HL-60/S4 treated with phorbol 12-myristate 13-acetate at 8.2 ng/mL for 4 days and 3 days (cell line): ENCODE measurements around the gene NCAPD3.
"Not testable (repeated sequence)": the region's sequence is repeated elsewhere in the genome, so short reads cannot be mapped to it uniquely, and the experiment has no call there.

Source experiments
- in situ Hi-C: fragments of 300-500 bp; cut with MboI; formaldehyde crosslinking; loops from 2 replicates; pipeline ENCODE4 v1.15.0; 2022; ENCODE audit warnings: low sequenced_read_pairs

The NCAPD3 gene, protein sequence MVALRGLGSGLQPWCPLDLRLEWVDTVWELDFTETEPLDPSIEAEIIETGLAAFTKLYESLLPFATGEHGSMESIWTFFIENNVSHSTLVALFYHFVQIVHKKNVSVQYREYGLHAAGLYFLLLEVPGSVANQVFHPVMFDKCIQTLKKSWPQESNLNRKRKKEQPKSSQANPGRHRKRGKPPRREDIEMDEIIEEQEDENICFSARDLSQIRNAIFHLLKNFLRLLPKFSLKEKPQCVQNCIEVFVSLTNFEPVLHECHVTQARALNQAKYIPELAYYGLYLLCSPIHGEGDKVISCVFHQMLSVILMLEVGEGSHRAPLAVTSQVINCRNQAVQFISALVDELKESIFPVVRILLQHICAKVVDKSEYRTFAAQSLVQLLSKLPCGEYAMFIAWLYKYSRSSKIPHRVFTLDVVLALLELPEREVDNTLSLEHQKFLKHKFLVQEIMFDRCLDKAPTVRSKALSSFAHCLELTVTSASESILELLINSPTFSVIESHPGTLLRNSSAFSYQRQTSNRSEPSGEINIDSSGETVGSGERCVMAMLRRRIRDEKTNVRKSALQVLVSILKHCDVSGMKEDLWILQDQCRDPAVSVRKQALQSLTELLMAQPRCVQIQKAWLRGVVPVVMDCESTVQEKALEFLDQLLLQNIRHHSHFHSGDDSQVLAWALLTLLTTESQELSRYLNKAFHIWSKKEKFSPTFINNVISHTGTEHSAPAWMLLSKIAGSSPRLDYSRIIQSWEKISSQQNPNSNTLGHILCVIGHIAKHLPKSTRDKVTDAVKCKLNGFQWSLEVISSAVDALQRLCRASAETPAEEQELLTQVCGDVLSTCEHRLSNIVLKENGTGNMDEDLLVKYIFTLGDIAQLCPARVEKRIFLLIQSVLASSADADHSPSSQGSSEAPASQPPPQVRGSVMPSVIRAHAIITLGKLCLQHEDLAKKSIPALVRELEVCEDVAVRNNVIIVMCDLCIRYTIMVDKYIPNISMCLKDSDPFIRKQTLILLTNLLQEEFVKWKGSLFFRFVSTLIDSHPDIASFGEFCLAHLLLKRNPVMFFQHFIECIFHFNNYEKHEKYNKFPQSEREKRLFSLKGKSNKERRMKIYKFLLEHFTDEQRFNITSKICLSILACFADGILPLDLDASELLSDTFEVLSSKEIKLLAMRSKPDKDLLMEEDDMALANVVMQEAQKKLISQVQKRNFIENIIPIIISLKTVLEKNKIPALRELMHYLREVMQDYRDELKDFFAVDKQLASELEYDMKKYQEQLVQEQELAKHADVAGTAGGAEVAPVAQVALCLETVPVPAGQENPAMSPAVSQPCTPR (N-terminal part only)

DNA sequence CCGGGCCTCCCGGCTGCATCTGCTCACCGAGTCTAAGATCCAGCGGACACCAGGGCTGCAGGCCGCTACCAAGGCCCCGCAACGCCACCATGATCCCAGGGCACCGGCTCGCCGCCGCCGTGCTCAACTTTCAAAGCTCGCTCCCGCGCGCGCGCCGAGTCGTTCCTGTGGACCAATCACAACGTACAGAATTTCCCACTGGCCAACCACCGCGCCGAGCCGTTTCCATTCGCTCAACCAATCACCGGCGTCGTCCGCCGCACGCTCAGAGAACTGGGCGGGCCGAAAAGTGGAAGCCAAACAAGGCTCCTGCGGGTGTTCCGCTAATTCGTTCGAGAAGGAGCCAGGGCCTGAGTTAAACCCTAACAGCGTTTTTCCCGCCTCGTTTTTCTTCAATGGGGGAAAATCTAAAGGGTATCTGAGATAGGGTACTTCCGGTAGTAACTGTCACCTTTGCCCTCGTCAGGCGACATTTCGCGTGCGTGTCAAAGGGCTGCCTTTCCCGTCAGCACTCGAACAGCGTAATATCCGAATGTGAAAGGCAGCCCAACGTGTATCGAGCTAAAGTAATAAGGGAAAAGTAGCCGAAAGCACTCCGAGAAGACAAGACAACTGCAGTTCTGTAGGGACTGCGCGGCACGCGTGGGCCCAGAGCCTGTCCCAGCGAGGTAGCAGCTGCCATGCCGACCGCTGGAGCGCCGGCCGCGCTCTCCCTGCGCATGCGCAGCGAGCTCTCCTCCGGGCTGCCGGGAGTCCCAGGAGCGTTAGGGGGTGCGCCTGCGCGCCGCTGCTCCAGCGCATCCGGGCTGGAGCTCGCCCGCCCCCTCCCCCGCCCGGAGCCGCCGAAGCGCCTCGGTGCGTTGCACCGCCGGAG, at the start of gene NCAPD3, which contains the start of gene VPS26B:
Gene NCAPD3, minus strand, starts transcription at position 132 of the 874 bp plus-strand sequence. Its CDS starts 41 bp downstream, at position 91.
Gene VPS26B, plus strand, starts transcription at position 836 of the 874 bp plus-strand sequence. CDS start 452 bp downstream, outside the sequence.
- in situ Hi-C loops: no loop called here

DNA sequence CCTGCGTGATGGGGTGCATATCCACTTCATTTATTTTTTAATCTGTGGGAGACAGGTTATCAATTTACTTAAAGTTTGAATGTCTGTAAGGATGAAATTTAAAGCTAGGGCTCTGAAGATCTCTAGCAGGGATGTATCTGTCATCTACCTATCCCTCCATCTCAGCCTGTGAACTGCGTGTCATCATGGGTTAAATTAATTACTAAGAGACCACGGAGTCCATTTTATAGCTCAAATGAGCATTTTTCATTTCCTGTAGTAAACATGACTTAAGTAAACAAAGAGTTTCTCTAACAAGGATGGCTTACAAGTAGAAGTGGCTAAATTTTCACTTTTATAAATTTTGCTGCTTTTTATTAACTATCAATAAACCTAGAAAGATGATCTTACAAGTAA, 49.5 kb upstream of the NCAPD3 start:
- in situ Hi-C loops: no loop called here

DNA sequence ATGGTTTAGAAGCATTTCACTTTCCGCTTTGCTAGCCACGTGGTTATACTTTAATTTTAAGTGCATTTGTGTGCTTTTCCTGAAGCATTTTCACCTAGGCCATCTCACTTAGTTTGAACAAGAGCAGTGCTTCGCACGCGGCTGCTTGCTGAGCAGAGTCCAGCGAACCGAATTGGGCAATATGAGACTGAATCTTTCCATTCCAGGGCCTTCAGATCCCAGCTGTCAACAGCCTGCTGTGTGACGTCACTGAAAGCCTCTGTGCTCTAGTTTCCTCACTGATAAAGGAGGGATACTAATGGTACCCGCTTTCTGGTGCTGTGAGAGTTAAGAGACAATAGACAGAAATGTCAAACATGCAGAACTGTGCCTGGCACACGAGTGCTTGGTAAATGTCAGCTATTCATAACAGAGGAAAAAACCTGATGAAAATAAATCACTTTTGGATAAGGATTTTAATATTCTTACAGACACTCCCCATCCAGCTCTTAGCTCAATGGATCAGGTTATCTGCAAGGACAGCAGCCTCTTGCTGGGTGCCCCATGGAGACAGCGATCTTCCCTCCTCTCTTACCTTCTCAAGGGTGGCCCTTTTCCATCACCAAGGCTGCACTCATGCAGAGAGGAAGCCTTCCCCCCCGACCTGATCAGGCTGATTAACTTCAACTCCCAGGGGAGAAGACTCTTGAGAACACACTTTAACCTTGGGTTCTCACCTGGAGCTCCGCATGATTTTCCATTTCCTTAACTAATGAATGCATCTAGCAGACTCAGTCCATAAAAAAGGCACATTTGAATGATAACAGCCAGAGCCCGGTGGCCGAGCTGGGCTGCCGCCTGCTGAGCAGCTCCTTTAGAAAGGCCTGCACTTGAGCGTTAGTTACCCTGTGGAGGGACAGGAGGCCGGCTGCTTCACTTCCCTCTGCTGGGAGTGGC, 48.9 kb upstream of the NCAPD3 start:
- in situ Hi-C loops: no loop called here

DNA sequence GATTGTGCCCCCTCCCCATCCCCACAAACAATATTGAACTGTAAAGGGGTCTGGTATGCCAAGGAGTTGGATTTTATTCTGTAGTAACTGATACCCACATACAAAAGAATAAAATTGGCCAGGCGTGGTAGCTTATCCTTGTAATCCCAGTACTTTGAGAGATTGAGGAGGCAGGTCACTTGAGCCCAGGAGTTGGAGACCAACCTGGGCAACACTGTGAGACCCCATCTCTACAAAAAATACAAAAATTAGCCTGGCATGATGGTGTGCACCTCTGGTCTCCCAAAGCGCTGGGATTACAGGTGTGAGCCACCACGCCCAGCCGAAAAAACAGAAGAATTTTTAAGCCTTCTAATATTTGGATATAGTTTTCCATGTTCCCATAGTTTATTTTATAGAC, 48.2 kb upstream of the NCAPD3 start:
- in situ Hi-C loops: no loop called here

DNA sequence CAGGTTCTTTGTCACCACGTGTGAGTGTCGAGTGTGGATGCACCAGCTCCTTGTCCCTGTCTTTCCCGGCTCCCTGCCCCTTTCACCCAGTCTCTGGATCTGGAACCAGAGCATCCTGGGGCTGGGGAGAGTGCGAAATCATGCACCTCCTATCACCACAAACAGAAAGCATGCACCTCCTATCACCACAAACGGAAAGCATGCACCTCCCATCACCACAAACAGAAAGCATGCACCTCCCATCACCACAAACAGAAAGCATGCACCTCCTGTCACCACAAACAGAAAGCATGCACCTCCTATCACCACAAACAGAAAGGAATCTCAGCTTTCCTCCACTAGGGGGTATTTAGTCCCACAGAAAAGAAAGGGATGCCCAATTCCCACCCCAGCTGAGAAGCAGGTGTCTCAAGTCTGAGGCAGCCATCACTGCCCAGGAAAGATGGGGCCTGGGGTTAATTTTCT, 46.5 kb upstream of the NCAPD3 start:
- in situ Hi-C loops: no loop called here

DNA sequence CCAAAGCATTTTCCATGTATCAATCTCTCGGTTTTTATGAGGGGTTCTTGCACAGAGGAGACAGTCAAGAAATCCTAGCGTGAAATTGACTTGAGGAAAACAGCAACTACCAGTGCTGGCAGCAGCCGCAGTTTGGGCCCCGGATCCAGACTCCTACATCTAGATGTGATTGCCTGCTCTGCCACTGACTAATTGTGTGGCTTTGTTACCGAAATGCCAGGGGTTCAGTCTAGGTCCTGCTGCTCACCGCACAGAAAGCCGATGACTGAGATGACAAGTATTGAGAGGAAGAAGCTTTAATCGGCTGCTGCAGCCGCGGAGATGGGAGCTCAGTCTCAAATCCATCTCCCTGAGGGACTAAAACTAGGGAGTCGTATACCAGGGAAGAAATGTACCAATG, 44.2 kb upstream of the NCAPD3 start:
- in situ Hi-C loops: no loop called here

DNA sequence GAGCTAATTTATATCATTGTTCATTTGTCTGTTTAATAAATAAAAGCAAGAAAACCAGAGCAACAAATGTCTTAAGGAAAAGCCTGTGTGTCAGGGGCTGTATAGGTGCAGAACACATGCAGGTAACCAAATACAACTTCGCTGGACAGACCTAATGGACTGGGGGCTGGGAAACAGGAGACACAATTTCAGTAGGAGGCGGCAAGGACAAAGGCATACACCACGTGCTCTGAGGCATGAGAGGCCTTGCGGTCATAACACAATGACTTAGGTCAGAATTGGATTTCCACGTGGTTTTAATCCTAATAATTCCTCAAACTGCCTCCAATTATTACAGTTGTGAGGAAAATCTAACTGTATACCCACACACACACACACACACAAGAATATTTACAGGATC, 43.7 kb upstream of the NCAPD3 start:
- in situ Hi-C loops: no loop called here

DNA sequence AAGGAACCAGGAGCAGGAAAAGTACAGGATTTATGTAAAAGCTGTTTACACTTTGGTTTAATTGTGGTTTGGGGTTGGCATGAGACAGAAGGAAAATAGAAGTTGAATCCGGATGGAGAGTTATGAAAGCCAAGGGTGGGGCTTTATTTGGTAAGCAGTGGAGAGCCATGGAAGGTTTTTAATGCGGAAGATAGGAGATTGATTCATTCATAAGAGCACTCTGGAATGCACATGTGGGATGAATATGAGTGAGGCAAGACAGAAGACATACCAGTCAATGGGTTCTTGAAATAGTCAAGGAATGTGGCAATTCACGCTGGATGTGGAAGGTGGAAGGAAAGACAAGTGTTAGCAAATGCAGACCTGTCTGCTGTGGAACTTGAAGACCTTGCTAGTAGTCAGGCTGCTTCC, 43.1 kb upstream of the NCAPD3 start:
- in situ Hi-C loops: no loop called here

DNA sequence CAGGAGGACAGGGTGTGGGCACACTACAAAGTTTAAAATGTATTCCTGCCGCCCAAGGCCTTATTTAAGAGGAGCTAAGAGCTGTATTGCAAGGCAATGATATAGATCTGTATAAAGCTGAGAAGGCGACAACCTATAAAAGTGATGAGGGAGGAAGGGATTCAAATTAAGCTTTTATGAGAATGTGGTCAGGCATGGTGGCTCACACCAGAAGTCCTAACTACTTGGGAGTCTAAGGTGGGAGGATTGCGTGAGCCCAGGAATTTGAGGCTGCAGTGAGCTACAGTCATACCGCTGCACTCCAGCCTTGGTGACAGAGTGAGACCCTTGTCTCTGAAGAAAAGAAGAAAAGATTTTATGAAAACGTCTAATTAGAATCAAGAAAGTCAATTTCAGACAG, 42.7 kb upstream of the NCAPD3 start:
- in situ Hi-C loops: no loop called here

DNA sequence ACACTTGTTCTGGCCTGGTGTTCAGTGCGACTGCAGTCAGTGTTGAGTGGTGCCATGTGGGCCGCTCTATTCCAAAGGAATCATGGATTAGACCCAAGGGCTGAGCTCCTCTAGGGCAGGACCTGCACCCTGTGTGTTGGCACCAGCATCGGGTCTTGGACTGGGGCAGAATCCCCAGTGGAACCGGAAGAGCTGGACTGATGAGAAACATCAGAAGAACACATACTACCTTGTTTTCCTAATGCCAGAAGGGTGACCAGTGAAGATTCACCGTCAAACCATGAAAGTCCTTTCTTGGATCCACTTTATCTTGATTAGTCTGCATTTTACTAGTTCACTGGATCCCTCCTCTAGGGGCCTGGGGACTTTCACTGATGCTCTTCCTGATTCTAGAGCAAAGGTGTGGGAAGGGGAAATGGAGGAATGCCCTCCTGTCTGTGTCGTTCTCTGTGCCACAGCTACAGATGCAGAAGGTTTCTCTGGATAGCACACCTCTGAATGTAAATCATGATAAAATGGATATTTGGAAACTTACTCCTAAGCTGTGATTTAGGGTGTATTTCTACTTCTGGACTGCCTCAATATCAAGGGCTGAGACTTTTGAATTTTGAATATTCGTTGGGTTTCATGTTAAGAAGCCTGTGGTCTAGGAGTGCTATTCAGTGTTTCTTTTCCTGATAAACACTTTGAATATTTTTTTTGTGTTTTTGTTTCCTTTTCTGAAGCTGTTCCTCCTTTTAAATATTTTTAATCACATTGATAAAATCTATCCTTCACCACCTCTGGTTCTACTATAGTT, 41.4 kb upstream of the NCAPD3 start:
- in situ Hi-C loops: no loop called here

DNA sequence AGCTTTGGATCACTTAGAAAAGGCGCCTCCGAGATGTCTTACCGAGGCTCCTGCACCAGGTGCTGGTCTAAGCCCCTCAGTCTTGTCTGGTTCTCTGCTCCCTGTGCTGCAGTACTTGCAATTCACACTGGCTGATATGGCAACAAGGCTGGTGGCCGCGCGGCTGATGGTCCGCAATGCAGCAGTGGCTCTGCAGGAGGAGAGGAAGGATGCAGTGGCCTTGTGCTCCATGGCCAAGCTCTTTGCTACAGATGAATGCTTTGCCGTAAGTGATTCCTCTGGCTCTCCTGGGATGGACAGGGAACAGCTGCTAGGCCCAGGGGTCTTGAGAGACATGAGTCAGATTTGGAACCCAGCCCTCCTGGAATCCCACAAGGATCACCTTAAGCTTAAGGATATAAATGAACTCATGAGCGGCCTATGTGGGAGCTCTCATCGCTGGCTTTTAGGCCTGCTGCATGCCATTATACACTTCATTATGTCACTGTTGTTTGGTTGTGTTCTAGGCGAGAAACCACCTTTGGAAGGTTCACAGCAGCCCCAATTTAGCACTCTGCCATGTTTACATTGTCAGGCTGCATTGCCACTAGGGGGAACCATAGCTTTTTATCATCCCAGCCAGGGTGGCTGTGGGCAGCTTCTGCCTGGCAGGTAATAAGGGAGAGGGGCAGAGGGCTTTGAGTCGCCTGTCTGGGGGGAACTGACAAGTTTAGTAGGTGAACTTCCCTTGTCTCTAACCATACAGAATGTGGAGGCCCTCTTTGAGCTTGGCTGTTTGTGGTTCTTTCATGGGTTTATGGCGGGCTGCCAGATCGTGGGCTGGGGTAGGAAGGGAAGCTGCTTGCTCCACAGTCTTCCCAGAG, 38.1 kb upstream of the NCAPD3 start:
- in situ Hi-C loops: no loop called here

DNA sequence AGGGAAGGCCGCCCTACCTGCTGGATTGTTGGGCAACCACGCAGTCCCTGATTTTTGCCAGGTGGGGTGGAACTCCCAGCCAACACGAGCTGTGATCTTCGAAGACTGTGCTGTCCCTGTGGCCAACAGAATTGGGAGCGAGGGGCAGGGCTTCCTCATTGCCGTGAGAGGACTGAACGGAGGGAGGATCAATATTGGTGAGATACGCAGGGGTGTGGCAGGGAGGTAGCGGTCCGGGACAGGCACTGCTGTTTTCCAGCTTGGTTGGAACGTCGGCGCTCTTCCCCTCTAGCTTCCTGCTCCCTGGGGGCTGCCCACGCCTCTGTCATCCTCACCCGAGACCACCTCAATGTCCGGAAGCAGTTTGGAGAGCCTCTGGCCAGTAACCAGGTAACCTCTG, 37.2 kb upstream of the NCAPD3 start:
- in situ Hi-C loops: no loop called here

DNA sequence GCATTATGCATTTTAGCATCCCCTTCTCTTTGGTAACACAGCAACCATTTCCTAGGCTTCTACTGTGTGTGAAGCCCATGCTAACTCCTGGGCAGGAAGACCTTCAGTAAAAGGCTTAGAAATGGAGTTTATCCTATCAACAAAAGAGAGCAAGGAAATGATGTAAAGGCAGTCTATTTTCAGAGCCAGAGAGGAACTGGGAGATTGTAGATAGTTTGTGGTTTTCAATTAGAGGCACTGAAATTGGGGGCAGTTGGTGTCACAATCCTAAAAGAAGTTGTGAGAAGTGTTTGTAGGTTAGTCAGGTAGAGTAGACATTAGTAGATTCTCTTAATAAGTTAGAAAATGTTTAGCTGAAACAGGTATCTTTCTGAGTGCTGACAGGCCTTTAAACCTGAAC, 36.7 kb upstream of the NCAPD3 start:
- in situ Hi-C loops: no loop called here

DNA sequence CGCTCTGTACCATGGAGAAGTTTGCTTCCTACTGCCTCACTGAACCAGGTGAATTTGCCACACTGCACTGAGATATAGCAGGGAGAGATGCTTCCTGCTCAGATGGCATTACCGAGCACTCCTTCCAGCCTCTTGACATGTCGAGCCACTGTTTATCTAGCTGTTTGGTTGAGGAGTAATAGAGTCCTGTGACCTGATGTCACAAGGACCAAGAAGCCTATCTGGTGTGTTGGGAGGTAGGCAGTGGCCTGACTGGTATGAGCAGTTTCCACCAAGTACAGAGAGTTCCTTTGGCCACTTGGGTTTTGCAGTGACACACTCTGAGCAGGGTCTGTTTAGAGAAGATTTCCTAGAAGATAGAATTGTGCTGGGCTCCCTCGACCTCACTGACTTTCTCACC, 34.8 kb upstream of the NCAPD3 start:
- in situ Hi-C loops: no loop called here

DNA sequence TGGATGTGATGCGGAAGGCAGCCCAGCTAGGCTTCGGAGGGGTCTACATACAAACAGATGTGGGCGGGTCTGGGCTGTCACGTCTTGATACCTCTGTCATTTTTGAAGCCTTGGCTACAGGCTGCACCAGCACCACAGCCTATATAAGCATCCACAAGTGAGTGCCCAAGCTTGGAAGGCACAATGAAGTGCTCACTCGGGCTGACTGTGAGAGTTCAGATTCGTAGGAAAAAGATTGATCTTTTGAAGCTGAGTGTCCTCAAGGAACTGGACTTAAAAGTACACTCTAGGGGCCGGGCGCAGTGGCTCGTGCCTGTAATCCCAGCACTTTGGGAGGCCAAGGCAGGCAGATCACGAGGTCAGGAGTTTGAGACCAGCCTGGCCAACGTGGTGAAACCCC, 33.3 kb upstream of the NCAPD3 start:
- in situ Hi-C loops: no loop called here

DNA sequence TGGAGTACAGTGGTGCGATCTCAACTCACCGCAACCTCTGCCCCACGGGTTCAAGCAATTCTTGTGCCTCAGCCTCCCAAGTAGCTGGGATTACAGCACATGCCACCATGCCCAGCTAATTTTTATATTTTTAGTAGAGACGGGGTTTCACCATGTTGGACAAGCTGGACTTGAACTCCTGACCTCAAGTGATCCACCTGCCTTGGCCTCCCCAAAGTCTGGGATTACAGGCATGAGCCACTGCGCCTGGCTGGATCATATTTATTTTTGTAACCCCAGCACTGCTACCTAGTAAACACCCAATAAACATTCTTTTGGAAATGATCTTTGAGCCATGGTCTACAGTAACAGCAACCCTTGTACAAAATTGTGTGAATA, 31.4 kb upstream of the NCAPD3 start:
- in situ Hi-C loops: not testable (repeated sequence)
